Bladder microvascular endothelial cell (primary cell): Measurements from ENCODE around the gene ZDHHC20. TPM values are rescaled to one million over a fixed set of nuclear protein-coding genes. Genes with fewer than 3 reads are reported as not detected.

ENCODE experiments used
- total RNA-seq: library from RNA; depleted of rRNA; stranded (reverse); fragments of >200 nt; gene quantifications from 2 replicates; pipeline ENCODE4 v1.2.3, GENCODE V29; 2014

ZDHHC20 gene, protein sequence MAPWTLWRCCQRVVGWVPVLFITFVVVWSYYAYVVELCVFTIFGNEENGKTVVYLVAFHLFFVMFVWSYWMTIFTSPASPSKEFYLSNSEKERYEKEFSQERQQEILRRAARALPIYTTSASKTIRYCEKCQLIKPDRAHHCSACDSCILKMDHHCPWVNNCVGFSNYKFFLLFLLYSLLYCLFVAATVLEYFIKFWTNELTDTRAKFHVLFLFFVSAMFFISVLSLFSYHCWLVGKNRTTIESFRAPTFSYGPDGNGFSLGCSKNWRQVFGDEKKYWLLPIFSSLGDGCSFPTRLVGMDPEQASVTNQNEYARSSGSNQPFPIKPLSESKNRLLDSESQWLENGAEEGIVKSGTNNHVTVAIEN
- total RNA-seq = 54.7 and 74.1 TPM in 2 replicates

DNA sequence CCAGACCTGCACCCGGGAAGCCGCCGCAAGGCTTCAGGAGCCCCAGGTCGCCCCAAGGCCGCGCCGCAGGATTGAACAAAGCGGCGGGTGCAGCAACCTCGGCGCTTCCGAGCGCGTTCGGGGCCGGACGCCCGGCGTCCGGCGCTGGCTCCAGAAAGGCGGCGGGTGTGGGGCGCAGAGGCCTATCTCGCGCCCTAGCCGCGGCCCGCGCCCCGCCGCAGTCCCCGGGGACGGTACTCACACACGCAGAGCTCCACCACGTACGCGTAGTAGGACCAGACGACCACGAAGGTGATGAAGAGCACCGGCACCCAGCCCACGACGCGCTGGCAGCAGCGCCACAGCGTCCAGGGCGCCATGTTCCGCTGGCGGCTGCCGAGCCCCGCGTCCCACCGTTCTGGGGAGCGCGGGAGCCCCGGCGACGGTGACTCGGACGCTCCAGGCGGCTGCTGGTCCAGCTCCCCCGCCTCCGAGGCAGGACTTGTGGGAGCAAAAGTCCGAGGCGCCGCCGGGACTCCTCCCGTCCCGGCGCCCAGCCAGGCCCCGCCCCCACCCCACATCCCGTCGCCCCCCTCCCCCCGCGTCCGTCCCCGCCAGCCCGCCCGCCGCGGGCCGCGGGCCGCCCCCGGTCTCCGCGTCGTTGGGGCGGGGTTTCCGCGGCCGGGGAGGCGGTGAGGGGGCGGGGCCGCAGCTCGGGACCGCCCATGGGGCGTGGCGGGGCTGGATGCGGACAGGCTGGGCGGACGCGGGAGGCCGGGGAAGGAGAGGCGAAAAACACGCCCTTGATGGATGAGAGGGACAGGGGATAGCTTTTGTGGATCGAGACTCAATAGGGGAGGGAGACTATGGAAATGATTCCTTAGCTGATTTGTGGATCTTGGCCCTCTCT is at the start of gene ZDHHC20:
Gene ZDHHC20 (minus strand): TSS at position 491 of the 889 bp plus-strand sequence. CDS start 132 bp downstream, at position 359.

Other genes with a start within 250 kb of the ZDHHC20 start
- 23.8 and 50.5 TPM in 2 replicates for gene MICU2, start 144.9 kb upstream of the ZDHHC20 start, total RNA-seq
- 0.06 TPM in 1 of 2 replicates, not detected in the other for gene FGF9, start 211.8 kb upstream of the ZDHHC20 start, total RNA-seq